ENCODE measurements around the gene TLR6. TPM values are rescaled to one million over a fixed set of nuclear protein-coding genes. Genes with fewer than 3 reads are reported as not detected.

The TLR6 gene
- total and polyA plus RNA-seq, 2 donors (not counting 1 experiment from before 2014, with no cell fraction given) = 10.0 to 60.6 TPM

DNA sequence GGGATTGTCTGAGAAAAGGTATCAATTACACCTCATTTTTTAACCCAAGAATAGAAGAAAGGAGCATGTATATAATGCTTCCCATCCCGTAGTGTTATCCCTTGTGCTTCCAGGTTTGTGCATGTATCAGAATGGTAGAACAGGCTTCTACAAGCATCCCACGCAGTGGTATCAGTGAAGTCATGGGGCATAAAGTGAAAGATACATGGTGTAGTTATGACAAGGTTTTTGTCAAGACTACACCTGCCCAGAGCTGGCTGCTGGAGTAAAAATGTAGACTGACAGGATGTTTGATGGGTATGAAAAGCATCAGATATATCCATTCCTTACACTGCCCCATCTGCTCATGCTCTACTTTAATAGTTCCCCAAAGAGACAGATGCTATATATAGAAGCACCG, 61.5 kb downstream of the TLR6 start:
- no peak for TF ChIP-seq EZH2 (IDR thresholded peaks at IDR 0.05; ENCODE audit: borderline replicate concordance, insufficient read depth, low read depth, low read length, poor library complexity, severe bottlenecking)
- TF ChIP-seq, protein P1, sequence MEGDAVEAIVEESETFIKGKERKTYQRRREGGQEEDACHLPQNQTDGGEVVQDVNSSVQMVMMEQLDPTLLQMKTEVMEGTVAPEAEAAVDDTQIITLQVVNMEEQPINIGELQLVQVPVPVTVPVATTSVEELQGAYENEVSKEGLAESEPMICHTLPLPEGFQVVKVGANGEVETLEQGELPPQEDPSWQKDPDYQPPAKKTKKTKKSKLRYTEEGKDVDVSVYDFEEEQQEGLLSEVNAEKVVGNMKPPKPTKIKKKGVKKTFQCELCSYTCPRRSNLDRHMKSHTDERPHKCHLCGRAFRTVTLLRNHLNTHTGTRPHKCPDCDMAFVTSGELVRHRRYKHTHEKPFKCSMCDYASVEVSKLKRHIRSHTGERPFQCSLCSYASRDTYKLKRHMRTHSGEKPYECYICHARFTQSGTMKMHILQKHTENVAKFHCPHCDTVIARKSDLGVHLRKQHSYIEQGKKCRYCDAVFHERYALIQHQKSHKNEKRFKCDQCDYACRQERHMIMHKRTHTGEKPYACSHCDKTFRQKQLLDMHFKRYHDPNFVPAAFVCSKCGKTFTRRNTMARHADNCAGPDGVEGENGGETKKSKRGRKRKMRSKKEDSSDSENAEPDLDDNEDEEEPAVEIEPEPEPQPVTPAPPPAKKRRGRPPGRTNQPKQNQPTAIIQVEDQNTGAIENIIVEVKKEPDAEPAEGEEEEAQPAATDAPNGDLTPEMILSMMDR (IDR thresholded peaks at IDR 0.05) = no peak
- Histone ChIP-seq H3K9ac (ENCODE audit: low read length) (no peak overlapping the region), H3K27ac (ENCODE audit: low read length in 2 of 2) (no peak overlapping the region), H4K20me1 (ENCODE audit: control insufficient read depth, insufficient read depth, low read length, poor library complexity, severe bottlenecking) (no peaks in the 10 kb centered on the region), H2AFZ (ENCODE audit: insufficient read depth, low read depth, low read length, poor library complexity, severe bottlenecking) (no peak overlapping the region), H3K27me3 (replicated peaks in 1 of 4; ENCODE audit: control extremely low read depth in 1 of 4, control insufficient read depth in 3 of 4, insufficient read depth in 4 of 4, low read length in 3 of 4) (no peaks in the 10 kb centered on the region), H3K79me2 (ENCODE audit: control insufficient read depth, insufficient read depth, low read length) (peaks cover 18% of the 10 kb centered on the region), H3K4me3 (ENCODE audit: control extremely low read depth in 1 of 5, extremely low read depth in 1 of 5, insufficient read depth in 1 of 5, low read depth in 2 of 5, low read length in 4 of 5) (no peak overlapping the region), H3K4me1 (ENCODE audit: control insufficient read depth in 2 of 2, insufficient read depth in 2 of 2, low read length in 2 of 2) (no peaks in the 10 kb centered on the region), H3K4me2 (replicated peaks; ENCODE audit: low read depth, low read length, poor library complexity, severe bottlenecking) (no peak overlapping the region), H3K36me3 (replicated peaks in 1 of 2; ENCODE audit: control extremely low read depth in 1 of 2, control insufficient read depth in 1 of 2, extremely low read depth in 1 of 2, insufficient read depth in 2 of 2, low read length in 1 of 2) (peaks cover 38 to 48% of the 10 kb centered on the region in 2 experiments), H3K9me3 (ENCODE audit: control extremely low read depth in 1 of 3, control insufficient read depth in 2 of 3, insufficient read depth in 1 of 3, low read length in 2 of 3) (peaks cover 12 to 74% (median 22%) of the 10 kb centered on the region in 3 donors)
- ATAC-seq (ENCODE audit: low read depth) = no peak
- ChIA-PET CTCF (interaction anchor here (0.7 to 3.9 kb wide), 6 partner anchors 10 to 397 kb away, joined by 3 to 22 read pairs (median 5); partner anchors contain the start of genes TLR1 and TLR10), POLR2A (interaction anchor here (0.5 to 1.6 kb wide), 3 partner anchors 8 to 68 kb away, joined by 3 to 8 read pairs (median 4); partner anchors contain the start of gene TLR6)
- no peak overlapping the region for H3K4me3 Mint-ChIP-seq
- 81% methylated on average over 3 of the region's 3 CpGs for WGBS (ENCODE audit: insufficient coverage)
- H3K27me3 Mint-ChIP-seq = no peaks in the 10 kb centered on the region
- DNase-seq = no peak
- H3K9me3 Mint-ChIP-seq (ENCODE audit: insufficient read depth) = peaks cover 21% of the 10 kb centered on the region
- intact Hi-C loops (cut with micrococcal nuclease) = no loop called here
- peak overlapping the region; percentile 24 for H3K27ac Mint-ChIP-seq
- H3K4me1 Mint-ChIP-seq = peaks cover 12% of the 10 kb centered on the region

DNA sequence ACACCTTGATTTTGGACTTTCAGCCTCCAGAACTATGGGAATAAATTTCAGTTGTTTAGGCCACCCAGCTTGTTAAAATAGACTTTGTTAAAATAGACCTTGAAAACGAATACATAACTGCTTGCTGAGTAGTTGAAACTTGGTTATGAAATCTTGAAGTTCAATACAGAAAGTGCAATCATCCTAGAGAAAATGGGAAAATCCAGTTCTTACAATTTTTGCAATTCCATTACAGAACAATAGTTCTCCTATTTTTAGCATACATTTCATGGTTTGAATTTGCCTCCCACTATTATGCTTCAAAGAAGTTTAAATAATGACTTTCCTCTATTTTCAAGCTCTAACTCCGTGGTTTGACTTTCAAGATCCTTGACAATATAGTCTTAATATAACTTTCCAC, 62.6 kb downstream of the TLR6 start:
- Histone ChIP-seq H3K36me3 (replicated peaks in 1 of 2; ENCODE audit: control extremely low read depth in 1 of 2, control insufficient read depth in 1 of 2, extremely low read depth in 1 of 2, insufficient read depth in 2 of 2, low read length in 1 of 2) (peaks cover 32 to 37% of the 10 kb centered on the region in 2 experiments), H3K4me2 (replicated peaks; ENCODE audit: low read depth, low read length, poor library complexity, severe bottlenecking) (no peak overlapping the region), H3K9me3 (ENCODE audit: control extremely low read depth in 1 of 3, control insufficient read depth in 2 of 3, insufficient read depth in 1 of 3, low read length in 2 of 3) (peaks cover 12 to 70% (median 22%) of the 10 kb centered on the region in 3 donors), H3K27me3 (replicated peaks in 1 of 4; ENCODE audit: control extremely low read depth in 1 of 4, control insufficient read depth in 3 of 4, insufficient read depth in 4 of 4, low read length in 3 of 4) (no peaks in the 10 kb centered on the region), H3K79me2 (ENCODE audit: control insufficient read depth, insufficient read depth, low read length) (peaks cover 7% of the 10 kb centered on the region), H3K4me1 (ENCODE audit: control insufficient read depth in 2 of 2, insufficient read depth in 2 of 2, low read length in 2 of 2) (no peaks in the 10 kb centered on the region), H3K27ac (ENCODE audit: low read length in 2 of 2) (no peak overlapping the region), H4K20me1 (ENCODE audit: control insufficient read depth, insufficient read depth, low read length, poor library complexity, severe bottlenecking) (no peaks in the 10 kb centered on the region), H3K9ac (ENCODE audit: low read length) (no peak overlapping the region), H2AFZ (ENCODE audit: insufficient read depth, low read depth, low read length, poor library complexity, severe bottlenecking) (no peak overlapping the region), H3K4me3 (ENCODE audit: control extremely low read depth in 1 of 5, extremely low read depth in 1 of 5, insufficient read depth in 1 of 5, low read depth in 2 of 5, low read length in 4 of 5) (no peak overlapping the region)
- Mint-ChIP-seq H3K27me3 (no peaks in the 10 kb centered on the region), H3K4me1 (peaks cover 9% of the 10 kb centered on the region), H3K27ac (no peak overlapping the region), H3K4me3 (no peak overlapping the region), H3K9me3 (ENCODE audit: insufficient read depth) (peaks cover 15% of the 10 kb centered on the region)
- ChIA-PET CTCF (interaction anchor here (1.0 to 3.9 kb wide), 5 partner anchors 11 to 67 kb away, joined by 4 to 22 read pairs (median 5); partner anchors contain the start of genes TLR1, TLR10 and TLR6), POLR2A (interaction anchor here (0.7 to 1.6 kb wide), 3 partner anchors 9 to 652 kb away, joined by 3 to 4 read pairs (median 4); partner anchors contain the start of gene TLR6)
- WGBS (ENCODE audit: insufficient coverage) = 100% methylated on average over 1 of the region's 2 CpGs
- DNase-seq (no peak), ATAC-seq (ENCODE audit: low read depth) (no peak)
- intact Hi-C loops (cut with micrococcal nuclease) = no loop called here
- TF ChIP-seq EZH2 (IDR thresholded peaks at IDR 0.05; ENCODE audit: borderline replicate concordance, insufficient read depth, low read depth, low read length, poor library complexity, severe bottlenecking) = no peak
- TF ChIP-seq, protein P1 (IDR thresholded peaks at IDR 0.05) = no peak
